Activated T-cell treated with anti-CD3 and anti-CD28 coated beads for 48 hours (primary cell): ENCODE measurements around the gene RHBDD3.

ENCODE experiments used
- DNase-seq: peaks from one replicate; pipeline ENCODE4 v3.0.0-alpha.2; 2020; ENCODE audit warnings: low read depth

RHBDD3 gene

DNA sequence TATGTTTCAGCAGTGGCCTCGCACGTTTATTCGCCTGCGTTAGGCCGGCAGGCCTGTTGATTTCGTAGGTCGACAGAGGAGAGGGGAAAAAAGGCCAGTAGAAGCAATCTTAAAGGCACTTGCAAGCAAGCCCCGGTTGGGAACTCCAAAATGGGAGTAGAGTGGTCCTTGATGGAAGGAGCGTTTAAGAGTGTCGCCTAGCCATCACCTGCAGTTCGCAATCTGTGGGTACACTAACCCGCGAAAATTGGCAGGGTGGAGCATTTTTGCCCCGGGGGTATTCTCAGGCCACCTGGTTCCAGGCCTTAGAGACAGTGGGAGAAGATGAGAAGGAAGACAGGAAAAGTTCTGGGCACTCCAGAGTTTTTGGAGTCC, 1.4 kb upstream of the RHBDD3 start:
- DNase-seq: no peak

- DNase-seq: peak; percentile 30
Observed at GRCh38 chr22:29268511-29269229, 889 bp upstream of the RHBDD3 start.

DNA sequence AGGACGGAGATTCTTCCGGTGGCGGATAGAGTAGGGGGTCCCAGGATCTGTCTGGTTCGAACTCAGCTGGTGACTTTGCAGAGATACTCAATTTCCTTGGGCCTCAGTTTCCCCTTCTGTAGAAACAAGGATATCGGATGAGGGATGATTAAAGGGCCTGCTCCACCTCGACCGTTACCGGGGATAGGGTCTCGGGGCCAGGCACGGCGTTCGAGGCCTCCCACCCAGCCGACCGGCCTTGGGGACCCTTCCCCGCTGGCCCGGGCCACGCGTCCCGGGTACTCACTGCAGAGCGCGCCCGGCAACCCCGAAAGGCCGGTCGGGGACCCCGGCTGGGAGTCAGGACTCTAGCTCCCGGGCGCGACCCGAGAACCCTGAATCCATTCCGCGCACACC, 321 bp downstream of the RHBDD3 start:
- DNase-seq: no peak

DNA sequence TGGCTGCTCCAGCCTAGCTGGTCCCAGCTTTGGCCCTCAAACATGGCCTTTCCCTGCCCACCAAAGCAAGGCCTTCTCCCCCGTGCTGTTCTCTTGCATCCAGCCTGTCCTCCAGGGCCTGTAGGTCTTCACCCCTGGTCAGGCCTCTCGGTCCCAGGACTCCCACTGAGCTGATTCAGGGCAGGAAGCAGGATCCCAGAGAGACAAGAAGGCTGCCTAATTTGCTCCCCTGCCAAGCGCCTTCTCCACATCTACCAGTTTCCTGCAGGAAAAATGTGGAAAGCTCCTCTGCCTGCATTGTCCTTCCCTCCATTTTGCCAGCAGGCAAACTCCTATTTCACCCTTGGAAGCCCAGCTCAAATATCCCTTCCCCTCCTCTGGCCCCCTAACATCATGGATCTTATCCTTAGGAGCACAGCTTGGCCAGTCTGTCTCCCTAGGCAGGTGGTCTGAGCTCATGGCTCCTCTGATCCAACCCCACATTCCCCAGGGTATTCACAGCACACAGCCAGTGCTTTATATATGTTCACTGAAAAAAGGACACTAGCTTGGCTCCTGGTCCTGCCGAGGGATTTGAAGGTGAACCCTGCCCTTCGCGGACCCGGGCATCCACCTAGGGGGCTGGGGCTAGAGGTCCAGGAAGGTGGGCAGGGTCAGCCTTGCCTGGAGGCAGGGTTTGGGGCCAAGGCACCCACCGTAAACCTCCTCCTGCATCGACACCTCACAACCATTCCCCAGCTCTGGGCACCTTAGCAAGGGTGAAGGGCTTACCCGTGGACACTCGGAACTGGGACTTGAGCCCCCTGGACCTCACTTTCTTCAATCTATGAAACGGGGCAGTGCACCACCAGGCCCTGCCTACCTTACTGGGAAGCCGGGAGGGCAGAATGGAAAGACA, 968 bp downstream of the RHBDD3 start:
- DNase-seq: no peak

DNA sequence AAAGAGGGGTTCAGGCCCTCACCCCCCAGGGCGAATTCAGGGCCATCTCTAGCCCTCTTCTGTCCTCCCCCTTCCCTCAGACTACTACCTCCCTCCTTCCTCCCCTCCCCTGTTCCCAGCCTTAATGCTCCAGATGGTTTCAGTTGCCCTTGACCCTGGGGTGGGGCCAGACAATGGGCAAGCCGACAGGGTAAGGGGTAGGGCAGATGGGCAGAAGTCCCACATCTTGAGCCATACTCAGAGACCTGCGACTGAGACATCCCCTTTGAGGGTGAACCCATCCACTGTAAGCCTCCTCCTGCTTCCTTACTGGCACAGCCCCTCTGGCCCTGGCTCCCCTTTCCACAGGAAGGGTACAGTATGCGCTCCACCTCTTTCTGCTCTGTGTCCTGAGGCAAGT, 1.9 kb downstream of the RHBDD3 start:
- no peak for DNase-seq

DNA sequence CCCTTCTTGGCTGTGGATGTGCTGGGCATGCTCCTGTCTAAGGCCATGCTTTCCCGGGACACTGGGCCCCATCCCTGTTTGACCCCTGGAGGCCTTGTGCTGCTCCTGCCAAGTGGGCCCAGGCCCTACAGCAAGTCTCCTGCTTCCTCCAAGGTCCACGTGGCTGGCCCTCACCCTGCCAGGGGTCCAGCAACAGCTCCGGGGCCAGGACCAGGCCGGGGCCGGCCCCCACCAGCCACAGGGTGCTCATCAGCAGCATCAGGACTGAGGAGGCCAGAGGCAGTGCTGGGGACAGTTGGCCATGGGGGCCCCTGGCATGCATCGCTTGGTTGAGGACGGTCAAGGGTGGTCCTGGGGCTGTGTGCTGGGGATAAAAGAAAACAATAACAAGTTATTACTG, 2.5 kb downstream of the RHBDD3 start:
- DNase-seq: no peak

- no peak for DNase-seq
Observed at GRCh38 chr22:29263791-29264276, 3.9 kb downstream of the RHBDD3 start.

- DNase-seq: no peak
Observed at GRCh38 chr22:29260601-29261315, 7.0 kb downstream of the RHBDD3 start.

GRCh38 chr22:29260031-29260560, 7.7 kb downstream of the RHBDD3 start:
- no peak for DNase-seq

DNA sequence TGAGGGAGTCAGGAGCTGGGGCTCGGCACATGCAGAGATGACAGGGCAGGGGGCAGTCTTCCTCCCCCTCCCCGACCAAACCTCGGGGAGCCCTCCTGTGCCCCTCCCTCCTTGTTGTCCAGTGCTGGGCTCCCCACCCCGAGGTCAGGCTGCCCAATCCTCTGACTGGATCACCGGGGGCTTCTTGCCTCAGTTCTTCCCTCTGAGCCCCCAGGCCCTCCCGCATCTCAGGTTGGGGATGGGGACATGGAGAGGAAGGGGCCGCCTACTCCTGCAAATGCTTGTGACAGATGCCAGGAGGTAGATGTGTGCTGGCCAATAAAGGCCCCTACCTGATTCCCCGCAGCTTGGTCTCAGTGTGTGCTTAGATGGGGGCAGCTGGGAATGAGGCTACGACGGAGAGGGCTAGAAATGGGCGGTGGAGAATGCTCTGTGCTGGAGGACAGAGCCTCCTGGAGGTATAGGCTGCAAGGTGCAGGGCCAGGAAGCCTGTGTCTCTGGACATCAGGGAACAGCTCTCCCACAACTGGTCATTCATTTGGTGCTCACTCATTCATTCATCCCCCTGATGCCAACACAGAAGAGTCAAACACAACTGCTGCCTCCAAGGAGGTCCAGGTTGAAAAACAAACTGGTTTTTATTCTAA, 8.4 kb downstream of the RHBDD3 start:
- no peak for DNase-seq

GRCh38 chr22:29258407-29259252, 9.2 kb downstream of the RHBDD3 start:
- DNase-seq: no peak

- DNase-seq: no peak
Observed at GRCh38 chr22:29257751-29258181, 10.0 kb downstream of the RHBDD3 start.

DNA sequence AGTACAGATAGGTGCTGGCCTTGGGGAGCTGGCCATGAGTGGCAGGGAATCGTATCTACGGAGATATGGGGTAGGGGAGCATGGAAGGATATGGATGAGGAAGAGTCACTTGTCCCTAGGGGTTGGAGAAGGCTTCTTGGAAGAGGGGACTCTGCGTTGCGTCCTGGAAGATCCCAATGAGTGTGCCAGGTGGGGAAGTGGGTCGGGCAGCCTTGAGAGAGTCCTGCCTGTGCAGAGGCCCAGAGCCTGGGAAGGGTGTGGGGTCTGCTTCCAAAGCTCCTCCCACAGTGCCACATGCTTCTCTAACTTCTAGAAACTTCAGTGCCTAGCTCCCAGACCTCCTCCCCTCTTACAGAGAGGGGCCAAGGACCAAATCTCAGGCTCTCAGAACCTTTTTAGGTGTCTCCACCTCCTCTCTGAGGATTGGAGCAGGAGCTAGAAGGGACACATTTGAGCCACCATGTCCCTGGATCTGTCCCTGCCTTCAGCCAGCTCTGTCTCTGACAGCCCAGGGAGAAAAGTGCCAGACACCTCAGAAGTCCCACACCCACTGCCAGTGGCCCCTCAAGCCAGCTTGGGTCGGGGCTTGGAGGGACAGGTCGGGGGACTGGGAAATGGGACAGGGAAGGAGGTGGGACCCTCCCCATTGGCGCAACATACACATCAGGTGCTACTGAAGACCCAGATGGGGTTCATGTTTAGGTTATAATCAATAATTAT, 11.0 kb downstream of the RHBDD3 start:
- DNase-seq: no peak

DNA sequence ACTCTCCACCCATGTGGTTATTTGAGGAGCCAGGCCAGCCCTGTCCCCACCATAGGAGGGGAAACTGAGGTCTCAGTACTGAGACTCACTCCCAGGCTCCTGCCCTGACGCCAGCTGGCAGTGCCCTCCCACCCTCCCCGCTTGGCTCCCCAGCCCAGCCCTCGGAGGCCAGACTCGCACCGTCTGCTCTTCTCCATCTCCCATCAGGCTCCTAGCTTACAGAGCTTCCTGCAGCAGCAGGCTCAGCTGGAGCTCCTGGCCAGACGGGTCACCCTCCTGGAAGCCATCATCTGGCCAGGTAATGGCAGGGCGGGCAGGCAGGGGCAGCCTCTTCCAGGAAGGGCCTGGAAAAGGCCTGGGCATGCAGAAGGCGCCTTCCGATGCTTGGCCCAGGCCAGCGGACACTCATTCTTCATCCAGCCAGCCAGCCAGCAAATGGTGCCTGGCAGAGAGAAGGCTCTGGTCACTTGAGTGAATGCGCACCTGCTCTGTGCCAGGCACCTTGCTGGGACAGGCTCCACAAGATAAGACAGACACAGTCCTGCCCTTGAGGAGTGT, 12.6 kb downstream of the RHBDD3 start:
- DNase-seq: no peak

- DNase-seq: no peak
Observed at GRCh38 chr22:29254286-29254660, 13.5 kb downstream of the RHBDD3 start.

DNA sequence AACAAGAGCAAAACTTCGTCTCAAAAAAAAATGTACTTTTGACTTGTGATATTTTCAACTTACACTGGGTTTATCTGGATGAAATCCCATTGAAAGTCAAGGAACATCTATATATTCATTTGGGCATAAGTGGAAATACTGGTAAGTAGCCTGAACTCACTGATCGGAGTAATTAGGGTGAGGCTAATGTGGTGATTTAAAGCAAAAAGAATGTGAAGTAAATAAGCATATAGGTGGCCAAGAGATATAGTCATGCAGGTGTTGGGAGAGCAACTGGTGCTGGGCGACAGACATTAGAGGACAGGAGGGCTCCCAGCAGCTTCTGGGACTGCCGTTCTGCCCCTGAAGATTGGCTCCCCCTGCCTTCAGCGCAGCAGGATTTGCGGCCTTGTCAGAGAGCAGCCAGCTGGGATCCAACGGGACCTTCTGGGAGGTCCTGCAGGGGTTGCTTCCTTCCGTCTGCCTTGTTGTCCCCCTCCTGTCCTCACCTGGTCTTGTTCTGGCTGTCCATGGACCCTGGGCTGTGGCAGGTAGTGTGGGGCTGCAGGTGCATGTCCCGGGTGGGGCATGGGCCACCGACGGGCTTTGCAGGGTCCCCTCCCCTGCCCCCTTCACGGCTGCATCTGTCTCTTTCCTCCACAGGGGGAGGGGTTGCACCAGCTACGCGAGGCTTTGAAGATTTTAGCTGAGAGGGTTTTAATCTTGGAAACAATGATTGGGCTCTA, 14.1 kb downstream of the RHBDD3 start:
- DNase-seq: no peak

- DNase-seq: no peak
Observed at GRCh38 chr22:29251981-29252911, 15.5 kb downstream of the RHBDD3 start.

GRCh38 chr22:29251265-29251664, 16.5 kb downstream of the RHBDD3 start:
- no peak for DNase-seq
